AG20443 (cell line): ENCODE results near the gene ATP6V1E1.
"Not testable (repeated sequence)": the region's sequence is repeated elsewhere in the genome, so short reads cannot be mapped to it uniquely, and the experiment has no call there.

ENCODE experiments used
- DNase-seq: peaks from one replicate; pipeline ENCODE4 v3.0.0; 2012; ENCODE audit warnings: low spot score, mixed read lengths

Gene ATP6V1E1

GRCh38 chr22:17581056-17581455 lies 47.5 kb downstream of the ATP6V1E1 start:
- DNase-seq, result no peak

- no peak for DNase-seq
These were observed 48.0 kb downstream of the ATP6V1E1 start for GRCh38 chr22:17580441-17581031.

- DNase-seq, result no peak
These were observed 49.0 kb downstream of the ATP6V1E1 start for GRCh38 chr22:17579535-17579981.

DNA sequence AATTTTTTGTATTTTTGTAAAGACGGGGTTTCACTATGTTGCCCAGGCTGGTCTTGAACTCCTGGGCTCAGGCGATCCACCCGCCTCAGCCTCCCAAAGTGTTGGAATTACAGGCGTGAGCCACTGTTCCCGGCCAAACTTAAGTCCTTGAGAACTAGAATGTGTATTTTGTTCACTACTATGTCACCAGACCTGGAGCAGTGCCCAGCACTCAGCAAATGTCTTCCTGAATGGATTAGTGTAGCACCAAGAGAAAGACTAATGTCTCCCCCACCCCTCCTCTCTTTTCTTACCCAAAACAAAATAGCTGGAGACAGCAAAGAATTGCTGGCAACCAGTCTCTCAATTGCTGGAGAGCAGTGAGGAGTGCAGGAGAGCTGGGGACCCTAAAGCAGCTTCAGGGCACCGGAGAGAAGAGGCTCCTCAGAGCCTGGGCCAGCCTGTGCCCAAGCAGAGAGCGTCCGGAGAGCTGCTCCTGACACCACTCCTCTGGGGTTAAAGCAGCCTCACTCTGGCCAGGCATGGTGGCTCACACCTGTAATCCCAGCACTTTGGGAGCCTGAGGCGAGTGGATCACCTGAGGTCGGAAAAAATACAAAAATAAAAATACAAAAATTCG lies 50.3 kb downstream of the ATP6V1E1 start:
- DNase-seq, result peak; percentile 37

GRCh38 chr22:17576470-17576869 lies 52.1 kb downstream of the ATP6V1E1 start:
- peak; percentile 91 for DNase-seq

DNA sequence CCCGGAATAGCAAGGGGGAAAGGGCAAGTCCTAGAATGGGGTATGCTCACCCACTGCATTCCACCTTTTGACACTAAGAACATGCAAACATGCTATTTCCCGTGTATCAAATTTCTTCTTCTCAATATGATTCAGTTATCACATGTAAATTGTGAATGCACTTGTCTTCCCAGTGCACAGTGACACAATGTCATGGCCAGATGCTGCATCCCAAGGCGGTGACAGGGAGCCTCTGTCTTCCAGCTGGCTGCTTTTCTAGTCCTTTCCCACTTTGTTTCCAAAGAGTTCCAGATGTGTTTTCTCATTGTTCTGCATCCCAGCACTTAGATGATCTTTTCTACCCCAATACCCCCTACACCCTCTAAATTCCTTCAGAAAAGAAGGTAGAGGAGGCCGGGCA lies 52.9 kb downstream of the ATP6V1E1 start:
- no peak for DNase-seq

- DNase-seq, result no peak
These were observed 53.4 kb downstream of the ATP6V1E1 start for GRCh38 chr22:17575151-17575550.

GRCh38 chr22:17570851-17571631 lies 57.5 kb downstream of the ATP6V1E1 start:
- DNase-seq, result peak; percentile 82

DNA sequence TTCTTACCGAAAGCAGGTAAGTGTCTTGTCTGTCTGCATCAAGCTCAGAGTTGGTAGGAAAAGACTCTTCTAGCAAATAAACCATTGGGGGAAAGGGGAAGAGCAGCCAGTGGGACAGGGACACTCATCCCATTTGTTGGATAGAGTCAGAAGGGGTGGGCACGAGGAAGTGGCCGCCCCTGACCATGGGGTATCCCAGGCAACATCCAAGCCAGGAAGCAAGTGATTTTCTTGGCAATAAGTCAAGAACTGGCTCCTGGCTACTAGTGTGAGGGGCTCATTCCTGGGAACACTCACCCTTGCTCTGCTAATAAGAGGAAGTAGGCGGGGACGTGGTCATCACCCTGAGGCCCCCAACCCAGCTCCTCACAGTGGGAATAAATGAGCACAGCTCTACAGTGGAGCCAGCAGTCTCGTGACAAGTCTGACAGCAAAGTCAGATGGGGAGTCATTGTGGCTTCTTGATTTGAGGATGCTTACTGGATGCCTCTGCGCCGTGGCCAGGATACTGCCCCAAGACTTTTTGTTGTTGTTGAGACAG lies 58.5 kb downstream of the ATP6V1E1 start:
- DNase-seq, result no peak

DNA sequence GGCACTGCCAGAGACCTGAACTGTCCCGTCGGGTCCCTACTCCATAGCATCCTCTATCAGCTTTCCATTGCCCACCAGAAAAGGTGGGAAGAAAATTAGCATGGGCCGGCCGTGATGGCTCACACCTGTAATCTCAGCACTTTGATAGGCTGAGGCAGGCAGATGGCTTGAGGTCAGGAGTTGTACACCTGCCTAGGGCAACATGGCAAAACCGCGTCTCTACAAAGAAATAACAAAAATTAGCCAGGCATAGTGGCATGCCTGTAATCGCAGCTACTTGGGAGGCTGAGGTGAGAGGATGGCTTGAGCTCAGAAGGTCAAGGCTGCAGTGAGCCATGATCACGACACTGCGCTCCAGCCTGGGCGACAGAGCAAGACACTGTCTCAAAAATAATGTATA lies 61.8 kb downstream of the ATP6V1E1 start:
- no peak for DNase-seq

- not testable (repeated sequence) for DNase-seq
These were observed 62.4 kb downstream of the ATP6V1E1 start for GRCh38 chr22:17566016-17566687.

DNA sequence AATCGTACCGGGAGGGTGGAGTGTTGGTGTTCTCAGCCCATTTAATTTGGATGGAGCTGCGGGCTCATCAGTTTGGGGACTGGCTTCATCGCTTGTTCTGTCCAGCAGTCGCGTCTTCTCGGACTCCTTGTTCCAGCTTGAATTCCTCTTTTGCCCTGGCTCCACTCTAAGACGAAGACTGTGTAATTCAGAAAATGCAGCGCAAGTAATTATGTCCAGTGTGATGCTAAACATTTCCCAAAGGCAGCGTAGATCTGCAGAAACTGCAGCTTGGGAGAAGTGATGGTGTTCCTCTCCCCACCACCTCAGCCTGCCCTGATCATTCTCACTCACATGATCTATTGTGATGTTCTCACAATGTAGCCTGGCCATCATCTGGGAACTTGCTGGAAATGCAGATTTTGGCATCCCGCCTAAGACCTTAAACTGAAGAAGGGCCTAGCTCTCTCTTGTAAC lies 64.6 kb downstream of the ATP6V1E1 start:
- DNase-seq, result peak; percentile 68

DNA sequence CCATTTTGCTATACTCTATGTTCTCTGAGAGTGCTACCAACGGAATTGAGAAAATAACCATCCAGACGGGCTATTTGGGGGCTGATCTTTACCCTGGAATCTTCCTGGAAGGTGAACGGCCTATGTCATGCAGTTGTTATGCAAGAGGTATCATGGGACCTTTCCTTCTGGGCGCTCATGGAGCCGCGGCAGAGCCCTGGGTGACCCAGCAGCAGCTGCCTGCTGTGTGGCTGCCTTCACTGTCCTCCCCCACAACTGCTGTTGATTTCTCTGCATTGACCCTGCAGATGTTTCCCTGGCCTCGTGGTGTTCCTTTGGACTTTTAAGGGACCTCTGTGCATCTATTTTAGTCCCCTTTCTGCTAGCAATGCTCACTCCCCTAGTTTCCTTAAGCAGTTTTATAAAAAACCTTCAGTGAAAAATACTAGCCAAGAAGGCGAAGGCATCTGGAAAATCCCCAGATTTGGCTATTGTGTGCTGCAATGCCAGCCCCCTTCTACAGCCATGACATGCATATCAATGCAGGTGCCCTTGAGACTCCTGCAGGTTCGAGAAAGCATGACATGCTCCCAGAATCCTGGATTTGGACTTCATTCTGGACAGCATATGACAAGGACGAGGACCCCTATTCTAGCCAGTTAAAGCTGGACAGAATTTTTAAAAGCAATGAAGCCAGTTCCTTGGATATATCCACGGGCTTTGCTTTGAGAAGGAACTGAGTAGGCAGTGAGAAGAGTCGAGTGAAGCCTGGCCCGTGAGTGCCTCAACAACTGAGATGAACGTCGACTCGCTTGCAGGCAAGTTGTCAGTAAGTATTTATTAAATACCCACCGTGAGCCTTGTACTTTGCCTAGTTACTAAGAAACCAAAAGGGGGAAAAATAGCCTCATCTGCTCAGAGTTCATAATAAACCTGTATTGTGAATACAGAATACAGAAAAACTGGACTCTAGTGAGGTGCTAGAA lies 65.4 kb downstream of the ATP6V1E1 start, which contains the start of gene SLC25A18:
SLC25A18 (plus strand) TSS at position 593 of the 965 bp plus-strand sequence. CDS start 16,447 bp downstream, outside the sequence.
- DNase-seq, result no peak

- DNase-seq, result no peak
These were observed 69.4 kb downstream of the ATP6V1E1 start for GRCh38 chr22:17559188-17559587.

GRCh38 chr22:17554814-17555213 lies 73.7 kb downstream of the ATP6V1E1 start:
- no peak for DNase-seq

- no peak for DNase-seq
These were observed 75.8 kb downstream of the ATP6V1E1 start for GRCh38 chr22:17552737-17553136.

GRCh38 chr22:17549655-17550054 lies 78.9 kb downstream of the ATP6V1E1 start:
- DNase-seq, result no peak

DNA sequence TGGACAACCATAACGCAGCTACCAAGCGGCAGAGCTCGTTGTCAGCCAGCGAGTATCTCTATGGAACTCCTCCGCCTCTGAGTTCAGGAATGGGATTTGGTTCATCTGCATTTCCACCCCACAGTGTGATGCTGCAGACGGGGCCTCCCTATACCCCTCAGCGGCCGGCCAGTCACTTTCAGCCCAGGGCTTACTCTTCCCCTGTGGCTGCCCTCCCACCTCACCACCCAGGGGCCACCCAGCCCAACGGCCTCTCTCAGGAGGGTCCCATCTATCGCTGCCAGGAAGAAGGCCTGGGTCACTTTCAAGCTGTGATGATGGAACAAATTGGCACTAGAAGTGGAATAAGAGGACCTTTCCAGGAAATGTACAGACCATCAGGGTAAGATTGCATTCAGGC lies 79.4 kb downstream of the ATP6V1E1 start:
- DNase-seq, result no peak

DNA sequence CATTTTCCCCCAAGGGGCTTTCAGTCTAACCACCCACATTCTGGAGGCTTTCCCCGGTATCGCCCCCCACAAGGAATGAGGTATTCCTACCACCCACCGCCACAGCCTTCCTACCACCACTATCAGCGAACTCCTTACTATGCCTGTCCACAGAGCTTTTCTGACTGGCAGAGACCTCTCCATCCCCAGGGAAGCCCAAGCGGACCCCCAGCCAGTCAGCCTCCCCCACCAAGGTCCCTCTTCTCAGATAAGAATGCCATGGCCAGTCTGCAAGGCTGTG lies 79.9 kb downstream of the ATP6V1E1 start:
- no peak for DNase-seq

DNA sequence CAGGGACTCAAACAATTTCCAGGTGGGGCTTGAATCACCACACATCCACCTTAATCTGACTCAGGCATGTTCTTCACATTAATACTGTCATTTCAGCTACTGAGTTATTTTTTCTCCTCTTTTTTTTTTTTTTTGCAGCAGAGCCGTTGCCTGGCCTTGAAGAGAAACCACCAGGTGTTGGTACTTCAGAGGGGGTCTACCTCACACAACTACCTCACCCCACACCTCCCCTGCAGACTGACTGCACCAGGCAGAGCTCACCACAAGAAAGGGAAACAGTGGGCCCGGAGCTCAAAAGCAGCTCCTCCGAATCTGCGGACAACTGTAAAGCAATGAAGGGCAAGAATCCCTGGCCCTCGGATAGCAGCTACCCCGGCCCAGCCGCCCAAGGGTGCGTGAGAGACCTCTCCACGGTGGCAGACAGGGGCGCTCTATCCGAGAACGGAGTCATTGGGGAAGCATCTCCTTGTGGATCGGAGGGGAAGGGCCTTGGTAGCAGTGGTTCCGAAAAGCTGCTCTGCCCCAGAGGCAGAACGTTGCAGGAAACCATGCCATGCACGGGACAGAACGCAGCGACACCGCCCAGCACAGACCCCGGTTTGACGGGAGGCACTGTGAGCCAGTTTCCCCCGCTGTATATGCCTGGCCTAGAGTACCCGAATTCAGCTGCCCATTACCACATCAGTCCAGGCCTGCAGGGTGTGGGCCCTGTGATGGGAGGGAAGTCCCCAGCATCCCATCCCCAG lies 80.4 kb downstream of the ATP6V1E1 start:
- DNase-seq, result no peak
